Measurements from ENCODE around the gene FKBP14. TPM values are rescaled to one million over a fixed set of nuclear protein-coding genes. Genes with fewer than 3 reads are reported as not detected.

The FKBP14 gene
- polyA plus RNA-seq, 2 of the 4 experiments (the other 2 are of a cell fraction) = 10.6 to 22.8 TPM

Other genes starting within 250 kb of the FKBP14 start
- gene WIPF3, start 220.2 kb downstream of the FKBP14 start, polyA plus RNA-seq (2011; rRNA removed) = 0.10 and 0.19 TPM in 2 replicates
- gene WIPF3, start 220.2 kb downstream of the FKBP14 start, polyA plus RNA-seq (2017; fragmentation: RNase III; extraction: RNeasy Plus Mini Kit Qiagen cat#74134 plus additional on column Dnase treatment) = 0.30 to 0.42 TPM (median 0.36 TPM) in 3 replicates
- 80.0 and 88.9 TPM in 2 replicates for gene SCRN1, start 36.9 kb downstream of the FKBP14 start, polyA plus RNA-seq (2011; rRNA removed)
- gene SCRN1, start 36.9 kb downstream of the FKBP14 start, polyA plus RNA-seq (2017; fragmentation: RNase III; extraction: RNeasy Plus Mini Kit Qiagen cat#74134 plus additional on column Dnase treatment) = 46.2 to 49.7 TPM (median 49.1 TPM) in 3 replicates
- 10.6 and 10.9 TPM in 2 replicates for gene PLEKHA8, start 1.7 kb upstream of the FKBP14 start, polyA plus RNA-seq (2011; rRNA removed)
- 5.9 to 6.6 TPM (median 6.2 TPM) in 3 replicates for gene PLEKHA8, start 1.7 kb upstream of the FKBP14 start, polyA plus RNA-seq (2017; fragmentation: RNase III; extraction: RNeasy Plus Mini Kit Qiagen cat#74134 plus additional on column Dnase treatment)
- gene MTURN, start 108.3 kb upstream of the FKBP14 start, polyA plus RNA-seq (2011; rRNA removed) = 2.5 and 2.7 TPM in 2 replicates
- gene MTURN, start 108.3 kb upstream of the FKBP14 start, polyA plus RNA-seq (2017; fragmentation: RNase III; extraction: RNeasy Plus Mini Kit Qiagen cat#74134 plus additional on column Dnase treatment) = 2.2 to 2.4 TPM (median 2.3 TPM) in 3 replicates

Data from A549 (cell line).